GM12874 (cell line): ENCODE results near the gene TNRC18.

Source experiments
- TF ChIP-seq, protein P1 (sequence below): IDR thresholded peaks from 2 replicates; pipeline ENCODE4 v1.5.1; 2011; ENCODE audit warnings: low read depth, mild to moderate bottlenecking, control low read depth, low read length, moderate library complexity; ENCODE audit not compliant: insufficient read depth

The TNRC18 gene

GRCh38 chr7:5463031-5463430, 39.4 kb upstream of the TNRC18 start:
- TF ChIP-seq, protein P1, sequence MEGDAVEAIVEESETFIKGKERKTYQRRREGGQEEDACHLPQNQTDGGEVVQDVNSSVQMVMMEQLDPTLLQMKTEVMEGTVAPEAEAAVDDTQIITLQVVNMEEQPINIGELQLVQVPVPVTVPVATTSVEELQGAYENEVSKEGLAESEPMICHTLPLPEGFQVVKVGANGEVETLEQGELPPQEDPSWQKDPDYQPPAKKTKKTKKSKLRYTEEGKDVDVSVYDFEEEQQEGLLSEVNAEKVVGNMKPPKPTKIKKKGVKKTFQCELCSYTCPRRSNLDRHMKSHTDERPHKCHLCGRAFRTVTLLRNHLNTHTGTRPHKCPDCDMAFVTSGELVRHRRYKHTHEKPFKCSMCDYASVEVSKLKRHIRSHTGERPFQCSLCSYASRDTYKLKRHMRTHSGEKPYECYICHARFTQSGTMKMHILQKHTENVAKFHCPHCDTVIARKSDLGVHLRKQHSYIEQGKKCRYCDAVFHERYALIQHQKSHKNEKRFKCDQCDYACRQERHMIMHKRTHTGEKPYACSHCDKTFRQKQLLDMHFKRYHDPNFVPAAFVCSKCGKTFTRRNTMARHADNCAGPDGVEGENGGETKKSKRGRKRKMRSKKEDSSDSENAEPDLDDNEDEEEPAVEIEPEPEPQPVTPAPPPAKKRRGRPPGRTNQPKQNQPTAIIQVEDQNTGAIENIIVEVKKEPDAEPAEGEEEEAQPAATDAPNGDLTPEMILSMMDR, result no peak

DNA sequence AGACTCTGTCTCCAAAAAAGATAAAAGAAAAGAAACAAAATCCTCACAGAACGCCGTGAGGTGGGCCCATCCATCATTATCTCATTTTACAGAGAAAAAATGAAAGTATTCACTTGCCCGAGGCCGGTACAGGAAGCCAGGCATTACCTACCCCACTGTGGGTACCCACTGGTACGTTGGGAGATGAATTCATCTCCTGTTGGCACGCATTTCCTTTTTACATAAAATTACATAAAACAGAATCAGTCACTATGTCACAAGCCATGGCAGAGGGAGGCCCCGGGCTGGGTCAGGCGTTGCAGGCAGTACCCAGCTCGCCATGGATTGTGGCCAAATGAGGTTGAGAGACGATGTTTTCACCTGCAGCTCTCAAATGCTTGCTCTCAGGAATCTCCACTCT, 38.6 kb upstream of the TNRC18 start:
- TF ChIP-seq, protein P1, result no peak

GRCh38 chr7:5458921-5459480, 35.4 kb upstream of the TNRC18 start:
- TF ChIP-seq, protein P1, result no peak

- TF ChIP-seq, protein P1, result no peak
Measured at GRCh38 chr7:5457245-5457735, 33.7 kb upstream of the TNRC18 start.

DNA sequence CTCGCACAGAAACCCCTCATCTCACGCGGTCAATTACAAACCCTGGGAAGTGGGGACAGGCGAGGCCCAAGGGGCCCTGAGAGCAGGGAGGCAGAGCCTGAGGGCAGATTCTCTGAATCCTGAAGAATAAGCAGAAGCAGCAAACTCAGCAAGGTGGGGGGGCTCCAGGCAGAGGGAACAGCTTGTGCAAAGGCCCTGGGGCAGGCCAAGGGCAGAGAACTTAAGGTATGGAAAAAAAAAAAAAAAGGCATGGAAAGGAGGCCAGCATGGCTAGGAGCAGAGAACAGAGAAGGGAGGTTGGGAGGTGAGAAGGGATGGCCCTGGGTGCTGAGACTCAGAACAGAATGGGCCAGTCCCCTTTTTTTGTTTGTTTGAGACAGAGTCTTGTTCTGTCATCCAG, 32.8 kb upstream of the TNRC18 start:
- TF ChIP-seq, protein P1, result no peak

DNA sequence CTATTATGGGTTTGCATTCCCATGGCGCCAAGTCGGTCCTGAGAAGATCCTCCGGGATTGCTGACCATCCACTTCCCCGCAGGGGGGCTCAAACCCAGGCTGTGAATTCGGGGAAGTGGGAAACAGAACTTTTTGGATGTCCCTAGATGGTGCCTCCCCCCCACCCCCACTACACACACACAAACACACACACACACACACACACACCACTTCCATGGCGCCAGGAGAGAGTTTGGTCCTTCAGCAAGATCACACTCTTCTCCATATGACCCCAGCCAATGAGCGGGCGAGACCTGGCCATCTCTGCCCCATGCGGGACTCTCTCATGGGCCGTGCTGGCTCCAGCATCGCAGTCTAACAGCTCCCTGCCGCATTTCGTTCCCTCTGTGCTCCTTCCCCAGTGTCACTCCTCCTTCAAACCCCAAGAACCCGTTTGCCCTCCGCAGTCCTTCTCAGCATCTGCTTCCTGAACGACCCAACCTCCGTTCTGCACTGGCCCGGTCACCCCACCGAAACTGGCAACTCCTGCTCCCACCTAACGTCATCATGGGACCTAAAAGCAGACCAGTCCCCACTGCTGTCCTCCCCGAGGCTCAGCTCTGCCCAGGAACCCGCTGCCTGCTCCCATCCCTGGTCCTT, 32.1 kb upstream of the TNRC18 start:
- TF ChIP-seq, protein P1, result no peak

- TF ChIP-seq, protein P1, result no peak
Measured at GRCh38 chr7:5455175-5455574, 31.5 kb upstream of the TNRC18 start.
